ENCODE data around the gene PRKAR2A.
"Not testable (repeated sequence)": the region's sequence is repeated elsewhere in the genome, so short reads cannot be mapped to it uniquely, and the experiment has no call there.

DNA sequence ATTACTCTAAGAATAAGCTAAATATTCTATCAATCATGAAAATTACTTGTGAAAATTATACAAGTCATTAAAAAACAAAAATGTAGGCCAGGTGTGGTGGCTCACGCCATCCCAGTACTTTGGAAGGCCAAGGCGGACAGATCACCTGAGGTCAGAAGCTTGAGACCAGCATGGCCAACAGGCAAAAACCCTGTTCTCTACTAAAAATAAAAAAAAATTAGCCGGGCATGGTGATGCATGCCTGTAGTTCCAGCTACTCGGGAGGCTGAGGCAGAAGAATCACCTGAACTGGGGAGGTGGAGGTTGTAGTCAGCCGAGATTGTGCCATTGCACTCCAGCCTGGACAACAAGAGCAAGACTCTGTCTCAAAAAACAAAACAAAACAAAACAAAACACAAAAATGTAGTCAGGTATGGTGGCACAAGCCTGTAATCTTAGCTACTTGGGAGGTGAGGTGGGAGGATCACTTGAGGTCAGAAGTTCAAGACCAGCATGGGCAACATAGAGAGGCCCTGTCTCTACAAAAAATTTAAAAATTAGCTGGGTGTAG lies 87.6 kb downstream of the PRKAR2A start:
- TF ChIP-seq, protein P1, sequence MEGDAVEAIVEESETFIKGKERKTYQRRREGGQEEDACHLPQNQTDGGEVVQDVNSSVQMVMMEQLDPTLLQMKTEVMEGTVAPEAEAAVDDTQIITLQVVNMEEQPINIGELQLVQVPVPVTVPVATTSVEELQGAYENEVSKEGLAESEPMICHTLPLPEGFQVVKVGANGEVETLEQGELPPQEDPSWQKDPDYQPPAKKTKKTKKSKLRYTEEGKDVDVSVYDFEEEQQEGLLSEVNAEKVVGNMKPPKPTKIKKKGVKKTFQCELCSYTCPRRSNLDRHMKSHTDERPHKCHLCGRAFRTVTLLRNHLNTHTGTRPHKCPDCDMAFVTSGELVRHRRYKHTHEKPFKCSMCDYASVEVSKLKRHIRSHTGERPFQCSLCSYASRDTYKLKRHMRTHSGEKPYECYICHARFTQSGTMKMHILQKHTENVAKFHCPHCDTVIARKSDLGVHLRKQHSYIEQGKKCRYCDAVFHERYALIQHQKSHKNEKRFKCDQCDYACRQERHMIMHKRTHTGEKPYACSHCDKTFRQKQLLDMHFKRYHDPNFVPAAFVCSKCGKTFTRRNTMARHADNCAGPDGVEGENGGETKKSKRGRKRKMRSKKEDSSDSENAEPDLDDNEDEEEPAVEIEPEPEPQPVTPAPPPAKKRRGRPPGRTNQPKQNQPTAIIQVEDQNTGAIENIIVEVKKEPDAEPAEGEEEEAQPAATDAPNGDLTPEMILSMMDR (IDR thresholded peaks at IDR 0.05; ENCODE audit: low read depth, low read length) = not testable (repeated sequence)
- TF ChIP-seq POLR2A (IDR thresholded peaks at IDR 0.05; ENCODE audit: extremely low read depth, insufficient read length) = not testable (repeated sequence)
